Stimulated activated naive B cell treated with anti-CD40 and anti-IgM and Interleukin-4, amounts not matched to agents 10 μg/mL and 1 μg/mL and 100 μg/mL, for 72 hours (primary cell): Measurements from ENCODE around the gene SLC38A8.
A peak's percentile ranks its signal among the peaks of the same experiment; 100 is the strongest.

Experiments used
- ATAC-seq, 2 donors: fragments of 150-1000 bp; cut with Tn5 transposase; replicated peaks; 2 replicates each; pipeline ENCODE4 v1.10.0; 2021; ENCODE audit warnings: moderate library complexity in 1 of 2
- DNase-seq: peaks from one replicate; pipeline ENCODE4 v3.0.0; 2021
- H3K27ac Mint-ChIP-seq: one replicate; pipeline ENCODE4 v1.8.0; 2022; ENCODE audit warnings: mild to moderate bottlenecking, mixed read lengths
- H3K27me3 Mint-ChIP-seq, 2 donors: one replicate each; pipeline ENCODE4 v1.8.0; 2022; ENCODE audit warnings: mixed read lengths in 2 of 2
- H3K36me3 Mint-ChIP-seq, 2 donors: one replicate each; pipeline ENCODE4 v1.8.0; 2022; ENCODE audit warnings: mixed read lengths in 2 of 2, mild to moderate bottlenecking in 1 of 2
- H3K4me1 Mint-ChIP-seq, 2 donors: one replicate each; pipeline ENCODE4 v1.8.0; 2022; ENCODE audit warnings: mixed read lengths in 2 of 2, mild to moderate bottlenecking in 1 of 2
- H3K4me3 Mint-ChIP-seq, 2 donors: one replicate each; pipeline ENCODE4 v1.8.0; 2022; ENCODE audit warnings: mild to moderate bottlenecking in 2 of 2, mixed read lengths in 2 of 2, moderate library complexity in 1 of 2
- H3K9me3 Mint-ChIP-seq, 2 donors: one replicate each; pipeline ENCODE4 v1.8.0; 2022; ENCODE audit warnings: mixed read lengths in 2 of 2, mild to moderate bottlenecking in 1 of 2

The SLC38A8 gene

GRCh38 chr16:84040226-84040822 is 2.3 kb downstream of the SLC38A8 start:
- Mint-ChIP-seq H3K27me3 (peaks cover 38 to 65% of the 10 kb centered on the region in 2 donors), H3K4me3 (no peak overlapping the region), H3K9me3 (peaks cover 3 to 8% of the 10 kb centered on the region in 2 donors), H3K36me3 (no peaks in the 10 kb centered on the region), H3K27ac (no peak overlapping the region), H3K4me1 (peaks cover 1 to 6% of the 10 kb centered on the region in 2 donors)
- no peak for DNase-seq
- ATAC-seq, result no peak

GRCh38 chr16:84039696-84040095 is 2.9 kb downstream of the SLC38A8 start:
- Mint-ChIP-seq H3K4me1 (peaks cover 6 to 8% of the 10 kb centered on the region in 2 donors), H3K27ac (no peak overlapping the region), H3K9me3 (peaks cover 3 to 13% of the 10 kb centered on the region in 2 donors), H3K27me3 (peaks cover 41 to 66% of the 10 kb centered on the region in 2 donors), H3K36me3 (no peaks in the 10 kb centered on the region), H3K4me3 (no peak overlapping the region)
- ATAC-seq (no peak), DNase-seq (no peak)

GRCh38 chr16:84038469-84038868 is 4.1 kb downstream of the SLC38A8 start:
- H3K9me3 Mint-ChIP-seq, result peaks cover 3 to 15% of the 10 kb centered on the region in 2 donors
- H3K36me3 Mint-ChIP-seq, result no peaks in the 10 kb centered on the region
- ATAC-seq, result no peak
- H3K4me1 Mint-ChIP-seq, result peaks cover 0 to 15% of the 10 kb centered on the region in 2 donors
- no peak overlapping the region for H3K4me3 Mint-ChIP-seq
- no peak overlapping the region for H3K27ac Mint-ChIP-seq
- peaks cover 35 to 69% of the 10 kb centered on the region in 2 donors for H3K27me3 Mint-ChIP-seq
- no peak for DNase-seq

- DNase-seq, result no peak
- H3K4me1 Mint-ChIP-seq, result peaks cover 0 to 15% of the 10 kb centered on the region in 2 donors
- ATAC-seq, result no peak
Measured at GRCh38 chr16:84036982-84037425, 5.6 kb downstream of the SLC38A8 start.

GRCh38 chr16:84036131-84036530 is 6.5 kb downstream of the SLC38A8 start:
- DNase-seq (no peak), ATAC-seq (no peak)
- Mint-ChIP-seq H3K27me3 (peaks cover 29 to 69% of the 10 kb centered on the region in 2 donors), H3K36me3 (peaks cover 0 to 4% of the 10 kb centered on the region in 2 donors), H3K9me3 (peaks cover 3 to 15% of the 10 kb centered on the region in 2 donors), H3K27ac (no peak overlapping the region), H3K4me1 (peaks cover 2 to 15% of the 10 kb centered on the region in 2 donors), H3K4me3 (no peak overlapping the region)

More at GRCh38 chr16:84036982-84037425, 5.6 kb downstream of the SLC38A8 start:
- H3K9me3 Mint-ChIP-seq, result peaks cover 3 to 15% of the 10 kb centered on the region in 2 donors
- no peak overlapping the region for H3K27ac Mint-ChIP-seq
- peaks cover 24 to 69% of the 10 kb centered on the region in 2 donors for H3K27me3 Mint-ChIP-seq
- no peaks in the 10 kb centered on the region for H3K36me3 Mint-ChIP-seq
- no peak overlapping the region for H3K4me3 Mint-ChIP-seq

GRCh38 chr16:84034516-84034915 is 8.1 kb downstream of the SLC38A8 start:
- peaks cover 11 to 27% of the 10 kb centered on the region in 2 donors for H3K4me1 Mint-ChIP-seq

GRCh38 chr16:84033251-84034195 is 9.1 kb downstream of the SLC38A8 start:
- ATAC-seq (no peak), DNase-seq (no peak)
- no peak overlapping the region for H3K4me3 Mint-ChIP-seq
- H3K27ac Mint-ChIP-seq, result no peak overlapping the region
- H3K36me3 Mint-ChIP-seq, result peaks cover 0 to 4% of the 10 kb centered on the region in 2 donors
- H3K9me3 Mint-ChIP-seq, result peaks cover 3 to 26% of the 10 kb centered on the region in 2 donors
- H3K27me3 Mint-ChIP-seq, result peaks cover 40 to 67% of the 10 kb centered on the region in 2 donors
- H3K4me1 Mint-ChIP-seq, result peaks cover 20 to 37% of the 10 kb centered on the region in 2 donors

More at GRCh38 chr16:84034516-84034915, 8.1 kb downstream of the SLC38A8 start:
- peaks cover 38 to 72% of the 10 kb centered on the region in 2 donors for H3K27me3 Mint-ChIP-seq
- DNase-seq (no peak), ATAC-seq (no peak)
- no peak overlapping the region for H3K27ac Mint-ChIP-seq
- H3K36me3 Mint-ChIP-seq, result peaks cover 0 to 4% of the 10 kb centered on the region in 2 donors
- H3K9me3 Mint-ChIP-seq, result peaks cover 3 to 24% of the 10 kb centered on the region in 2 donors
- no peak overlapping the region for H3K4me3 Mint-ChIP-seq

- Mint-ChIP-seq H3K4me1 (peaks cover 20 to 41% of the 10 kb centered on the region in 2 donors), H3K27me3 (peaks cover 42 to 71% of the 10 kb centered on the region in 2 donors), H3K4me3 (no peak overlapping the region), H3K36me3 (peaks cover 0 to 8% of the 10 kb centered on the region in 2 donors), H3K27ac (no peak overlapping the region), H3K9me3 (peaks cover 3 to 26% of the 10 kb centered on the region in 2 donors)
- ATAC-seq (no peak), DNase-seq (no peak)
Measured at GRCh38 chr16:84032458-84033178, 10.0 kb downstream of the SLC38A8 start.

- H3K4me3 Mint-ChIP-seq, result no peak overlapping the region
- no peak for DNase-seq
- H3K27me3 Mint-ChIP-seq, result peaks cover 47 to 80% of the 10 kb centered on the region in 2 donors
- H3K36me3 Mint-ChIP-seq, result peaks cover 0 to 8% of the 10 kb centered on the region in 2 donors
- H3K9me3 Mint-ChIP-seq, result peaks cover 3 to 25% of the 10 kb centered on the region in 2 donors
- no peak for ATAC-seq
- H3K4me1 Mint-ChIP-seq, result peaks cover 20 to 44% of the 10 kb centered on the region in 2 donors
- H3K27ac Mint-ChIP-seq, result no peak overlapping the region
Measured at GRCh38 chr16:84031556-84031955, 11.0 kb downstream of the SLC38A8 start.

GRCh38 chr16:84029297-84030047 is 13.1 kb downstream of the SLC38A8 start:
- Mint-ChIP-seq H3K27me3 (peaks cover 51 to 83% of the 10 kb centered on the region in 2 donors), H3K36me3 (peaks cover 0 to 8% of the 10 kb centered on the region in 2 donors), H3K4me3 (peak overlapping the region; percentile 23 to 39), H3K4me1 (peaks cover 20 to 35% of the 10 kb centered on the region in 2 donors), H3K9me3 (peaks cover 0 to 12% of the 10 kb centered on the region in 2 donors), H3K27ac (peak overlapping the region; percentile 72)
- ATAC-seq (peak; percentile 77 to 81), DNase-seq (peak; percentile 37)

GRCh38 chr16:84027625-84028024 is 15.0 kb downstream of the SLC38A8 start:
- H3K27ac Mint-ChIP-seq, result no peak overlapping the region
- peaks cover 0 to 8% of the 10 kb centered on the region in 2 donors for H3K36me3 Mint-ChIP-seq
- H3K4me1 Mint-ChIP-seq, result peaks cover 20 to 30% of the 10 kb centered on the region in 2 donors
- peaks cover 48 to 73% of the 10 kb centered on the region in 2 donors for H3K27me3 Mint-ChIP-seq
- DNase-seq (no peak), ATAC-seq (no peak)
- H3K4me3 Mint-ChIP-seq, result no peak overlapping the region
- H3K9me3 Mint-ChIP-seq, result peaks cover 0 to 10% of the 10 kb centered on the region in 2 donors

- H3K27ac Mint-ChIP-seq, result no peak overlapping the region
- H3K27me3 Mint-ChIP-seq, result peaks cover 56 to 70% of the 10 kb centered on the region in 2 donors
- H3K4me3 Mint-ChIP-seq, result no peak overlapping the region
- H3K9me3 Mint-ChIP-seq, result peaks cover 6 to 14% of the 10 kb centered on the region in 2 donors
- DNase-seq, result no peak
- H3K4me1 Mint-ChIP-seq, result peaks cover 20 to 30% of the 10 kb centered on the region in 2 donors
- H3K36me3 Mint-ChIP-seq, result peaks cover under 1 to 15% of the 10 kb centered on the region in 2 donors
- ATAC-seq, result no peak
Measured at GRCh38 chr16:84026606-84027005, 16.0 kb downstream of the SLC38A8 start.

- ATAC-seq, result no peak
- Mint-ChIP-seq H3K36me3 (peaks cover 4 to 15% of the 10 kb centered on the region in 2 donors), H3K4me1 (peaks cover 12 to 21% of the 10 kb centered on the region in 2 donors), H3K27me3 (peaks cover 48 to 63% of the 10 kb centered on the region in 2 donors), H3K4me3 (no peak overlapping the region), H3K27ac (no peak overlapping the region), H3K9me3 (peaks cover 11 to 12% of the 10 kb centered on the region in 2 donors)
- DNase-seq, result no peak
Measured at GRCh38 chr16:84024854-84025253, 17.7 kb downstream of the SLC38A8 start.
